Sigmoid colon (tissue), 7 donors: Measurements from ENCODE around the gene SDK1. TPM values are rescaled to one million over a fixed set of nuclear protein-coding genes. Genes with fewer than 3 reads are reported as not detected.

Experiments
- DNase-seq: peaks from one replicate; pipeline ENCODE4 v3.0.0-alpha.2; 2019
- H3K27ac ChIP-seq, 4 donors: fragments of 200-600 bp; sonication (generic); one replicate each; pipeline ENCODE4 v1.5.1; 2016 to 2019; ENCODE audit warnings: mild to moderate bottlenecking in 1 of 4
- H3K27me3 ChIP-seq, 3 donors: fragments of 200-600 bp; sonication (generic); one replicate each; pipeline ENCODE4 v1.5.1; 2019; ENCODE audit warnings: mild to moderate bottlenecking in 1 of 3
- H3K36me3 ChIP-seq, 4 donors: fragments of 200-600 bp; sonication (generic); one replicate each; pipeline ENCODE4 v1.5.1; 2016 to 2019
- H3K4me1 ChIP-seq, 4 donors: fragments of 200-600 bp; sonication (generic); one replicate each; pipeline ENCODE4 v1.5.1; 2017 to 2019
- H3K4me3 ChIP-seq, 4 donors: fragments of 200-600 bp; sonication (generic); one replicate each; pipeline ENCODE4 v1.5.1; 2017 to 2019; ENCODE audit warnings: mild to moderate bottlenecking in 2 of 4, moderate library complexity in 1 of 4
- H3K9me3 ChIP-seq, 4 donors: fragments of 200-600 bp in 3 of 4; sonication (generic) in 3 of 4; one replicate each; pipeline versions ENCODE4 v1.5.1 to v1.6.1; 2013 to 2019
- CTCF ChIP-seq, 4 experiments: fragments of 450-650 bp in 3 of 4; fragments of 200-600 bp in 1 of 4; IDR thresholded peaks; one replicate each; pipeline ENCODE4 v1.5.1; 2016 to 2019; ENCODE audit warnings: antibody characterized with exemption in 4 of 4, mild to moderate bottlenecking in 3 of 4, moderate library complexity in 2 of 4
- EP300 ChIP-seq, 4 donors: sonication (generic); formaldehyde crosslinking; IDR thresholded peaks; one replicate each; pipeline ENCODE4 v1.6.1; 2017; ENCODE audit warnings: antibody characterized with exemption in 4 of 4
- POLR2A ChIP-seq, 2 donors: fragments of 450-650 bp; IDR thresholded peaks; one replicate each; pipeline ENCODE4 v1.6.1; 2016; ENCODE audit warnings: antibody characterized with exemption in 2 of 2, mild to moderate bottlenecking in 2 of 2, moderate library complexity in 2 of 2
- POLR2AphosphoS5 ChIP-seq, 4 donors: sonication (generic); formaldehyde crosslinking; IDR thresholded peaks; one replicate each; pipeline ENCODE4 v1.6.1; 2017; ENCODE audit warnings: antibody characterized with exemption in 4 of 4
- whole genome bisulfite sequencing, 2 donors: extraction: QIAGEN DNeasy Blood & Tissue Kit; methylation state at CpG; one replicate each; pipeline ENCODE4 v1.1.7; 2013; 5-methylcytosine and 5-hydroxymethylcytosine counted together
- intact Hi-C: fragments of 100-400 bp; cut with DNase I; formaldehyde crosslinking; loops from one replicate; pipeline ENCODE4 v1.15.1; 2023
- polyA plus RNA-seq, 3 donors: library from polyadenylated mRNA; stranded (reverse); fragments of 200-250 nt; gene quantifications; one replicate each; pipeline ENCODE4 v1.2.3, GENCODE V29; 2013
- total RNA-seq, 4 donors: library from RNA; depleted of rRNA; stranded (reverse); fragments of >200 nt; gene quantifications; one replicate each; pipeline ENCODE4 v1.1.0, GENCODE V29; 2016
- donor health status: healthy with polysubstance abuse.
- donor health status: Bipolar disorder and iron deficiency.
- donor health status: healthy.

Gene SDK1
- total and polyA plus RNA-seq, 7 donors: under 0.01 to 23.0 (median 10.0) TPM; not detected in 1

GRCh38 chr7:4182605-4183300, 881.7 kb downstream of the SDK1 start:
- intact Hi-C loops: loop anchor here (10.0 kb wide), 1 partner anchor 878 kb away; the partner anchor contains the start of gene SDK1

GRCh38 chr7:4184653-4185052, 883.6 kb downstream of the SDK1 start:
- intact Hi-C loops: loop anchor here (10.0 kb wide), 1 partner anchor 880 kb away; the partner anchor contains the start of gene SDK1
- H3K4me3 ChIP-seq: no peak overlapping the region
- H3K27ac ChIP-seq: peak overlapping the region in 2 of 4 donors; percentile 75 to 77
- no peaks in the 10 kb centered on the region for H3K9me3 ChIP-seq
- TF ChIP-seq EP300 (IDR thresholded peaks at IDR 0.05) (no peak), CTCF (IDR thresholded peaks at IDR 0.05) (no peak), POLR2A (IDR thresholded peaks at IDR 0.05) (no peak), POLR2AphosphoS5 (IDR thresholded peaks at IDR 0.05) (no peak)
- no peaks in the 10 kb centered on the region for H3K27me3 ChIP-seq
- WGBS, 2 donors: 79 to 86% methylated on average over 4 of the region's 4 CpGs
- H3K4me1 ChIP-seq: peaks cover 0 to 73% (median 54%) of the 10 kb centered on the region in 4 donors
- DNase-seq: no peak
- H3K36me3 ChIP-seq: no peaks in the 10 kb centered on the region

More at GRCh38 chr7:4182605-4183300, 881.7 kb downstream of the SDK1 start:
- H3K9me3 ChIP-seq: no peaks in the 10 kb centered on the region
- H3K36me3 ChIP-seq: no peaks in the 10 kb centered on the region
- 88 to 91% methylated on average over 10 of the region's 10 CpGs for WGBS, 2 donors
- H3K27me3 ChIP-seq: no peaks in the 10 kb centered on the region
- TF ChIP-seq CTCF (IDR thresholded peaks at IDR 0.05) (no peak), POLR2A (IDR thresholded peaks at IDR 0.05) (no peak), POLR2AphosphoS5 (IDR thresholded peaks at IDR 0.05) (no peak), EP300 (IDR thresholded peaks at IDR 0.05) (no peak)
- peak overlapping the region in 3 of 4 donors; percentile 53 to 77 (median 75) for H3K27ac ChIP-seq
- no peak overlapping the region for H3K4me3 ChIP-seq
- H3K4me1 ChIP-seq: peaks cover 0 to 56% (median 39%) of the 10 kb centered on the region in 4 donors
- DNase-seq: no peak

- 91 to 93% methylated on average over 6 of the region's 6 CpGs for WGBS, 2 donors
- intact Hi-C loops: loop anchor here (10.0 kb wide), 1 partner anchor 880 kb away; the partner anchor contains the start of gene SDK1
- no peak for DNase-seq
- Histone ChIP-seq H3K27ac (peak overlapping the region in 3 of 4 donors; percentile 40 to 77 (median 75)), H3K36me3 (no peaks in the 10 kb centered on the region), H3K4me1 (peaks cover 0 to 78% (median 54%) of the 10 kb centered on the region in 4 donors), H3K27me3 (no peaks in the 10 kb centered on the region), H3K9me3 (no peaks in the 10 kb centered on the region), H3K4me3 (no peak overlapping the region)
- no peak for TF ChIP-seq CTCF (IDR thresholded peaks at IDR 0.05)
- TF ChIP-seq EP300 (IDR thresholded peaks at IDR 0.05): no peak
- TF ChIP-seq POLR2AphosphoS5 (IDR thresholded peaks at IDR 0.05): no peak
- no peak for TF ChIP-seq POLR2A (IDR thresholded peaks at IDR 0.05)
Observed at GRCh38 chr7:4185136-4185535, 884.1 kb downstream of the SDK1 start.

GRCh38 chr7:4185721-4186512, 884.9 kb downstream of the SDK1 start:
- Histone ChIP-seq H3K4me3 (no peak overlapping the region), H3K27ac (peak overlapping the region in 3 of 4 donors; percentile 40 to 77 (median 75)), H3K9me3 (no peaks in the 10 kb centered on the region), H3K27me3 (no peaks in the 10 kb centered on the region), H3K4me1 (peaks cover 0 to 83% (median 54%) of the 10 kb centered on the region in 4 donors), H3K36me3 (no peaks in the 10 kb centered on the region)
- 68 to 76% methylated on average over 15 of the region's 15 CpGs for WGBS, 2 donors
- TF ChIP-seq POLR2AphosphoS5 (IDR thresholded peaks at IDR 0.05): no peak
- TF ChIP-seq POLR2A (IDR thresholded peaks at IDR 0.05): no peak
- TF ChIP-seq EP300 (IDR thresholded peaks at IDR 0.05): no peak
- no peak for TF ChIP-seq CTCF (IDR thresholded peaks at IDR 0.05)
- intact Hi-C loops: loop anchor here (10.0 kb wide), 1 partner anchor 881 kb away; the partner anchor contains the start of gene SDK1
- DNase-seq: no peak
